Measurements from ENCODE around the gene C2CD4A. TPM values are rescaled to one million over a fixed set of nuclear protein-coding genes. Genes with fewer than 3 reads are reported as not detected.

C2CD4A gene
- polyA plus RNA-seq, 2 of the 4 experiments (the other 2 are of a cell fraction) = 0.32 TPM; not detected in 1

DNA sequence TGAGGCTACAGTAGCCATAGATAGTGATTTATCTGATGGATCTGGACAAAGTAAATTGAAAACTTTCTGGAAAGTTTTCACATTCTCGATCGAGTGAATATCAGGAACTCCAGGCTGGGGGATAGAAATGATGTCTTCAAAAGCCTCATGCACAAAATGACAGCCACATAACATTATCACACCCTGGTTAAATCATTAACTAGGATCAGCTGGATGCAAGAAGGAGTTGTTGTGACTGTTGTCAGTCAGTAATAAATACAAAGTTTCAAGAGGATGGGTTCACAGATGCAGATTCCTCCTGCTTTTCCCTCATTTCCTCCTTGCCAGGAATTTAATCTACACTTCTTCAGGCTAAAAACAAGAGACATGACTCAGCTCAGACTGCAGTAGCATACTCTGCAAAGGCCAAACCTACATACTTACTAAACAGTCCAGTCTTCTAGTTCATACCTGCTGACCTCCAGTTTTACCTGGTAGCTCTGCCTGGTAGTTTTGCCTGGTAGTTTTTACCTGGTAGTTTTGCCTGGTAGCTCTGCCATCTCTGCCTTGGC is 40.9 kb downstream of the C2CD4A start:
- FAIRE-seq = no peak
- Histone ChIP-seq H3K4me1 (peaks cover 48% of the 10 kb centered on the region), H3K4me2 (peak overlapping the region; percentile 22), H3K27ac (peak overlapping the region; percentile 24 to 27; a peak in 2 of 6 replicates), H3K4me3 (no peak overlapping the region), H3K9me3 (no peaks in the 10 kb centered on the region)
- CTCF ChIA-PET = interaction anchor here (0.6 to 2.5 kb wide), 9 partner anchors 9 to 273 kb away, joined by 3 to 9 read pairs (median 4); no protein-coding TSS in a partner anchor
- 72% methylated on average over 2 of the region's 2 CpGs for WGBS (ENCODE audit: missing lambda C conversion rate)
- TF ChIP-seq FOXS1 (CRISPR knock-in tag; IDR thresholded peaks at IDR 0.05) (no peak), JUN (IDR thresholded peaks at IDR 0.05) (no peak), HOXA7 (CRISPR knock-in tag; IDR thresholded peaks at IDR 0.05) (no peak), RFX5 (IDR thresholded peaks at IDR 0.05) (no peak), RNF2 (IDR thresholded peaks at IDR 0.05; ENCODE audit: borderline replicate concordance, low read depth) (no peak), ZC3H11A (IDR thresholded peaks at IDR 0.05) (no peak), KDM1A (IDR thresholded peaks at IDR 0.05; ENCODE audit: low read depth) (no peak), CBX2 (IDR thresholded peaks at IDR 0.05; ENCODE audit: borderline replicate concordance, low read depth) (no peak), RCOR1 (IDR thresholded peaks at IDR 0.05; ENCODE audit: low read depth, low read length) (no peak)
- ATAC-seq = peak in 1 of 2 experiments; percentile 21; a peak in 1 of 6 replicates
- peak in 1 of 2 experiments; percentile 26 for DNase-seq (ENCODE audit: low read depth in 1 of 2, low spot score in 1 of 2)
- POLR2A ChIA-PET = no interaction called here

GRCh38 chr15:62108411-62108810 is 41.6 kb downstream of the C2CD4A start:
- no peaks in the 10 kb centered on the region for H3K9me3 ChIP-seq
- ChIA-PET CTCF (interaction anchor here (0.8 to 2.5 kb wide), 7 partner anchors 10 to 274 kb away, joined by 3 to 9 read pairs (median 4); partner anchors contain the start of gene VPS13C), POLR2A (no interaction called here)
- H3K4me1 ChIP-seq = peaks cover 55% of the 10 kb centered on the region
- TF ChIP-seq TFCP2L1 (CRISPR knock-in tag; IDR thresholded peaks at IDR 0.05) = no peak
- TF ChIP-seq, protein P1, sequence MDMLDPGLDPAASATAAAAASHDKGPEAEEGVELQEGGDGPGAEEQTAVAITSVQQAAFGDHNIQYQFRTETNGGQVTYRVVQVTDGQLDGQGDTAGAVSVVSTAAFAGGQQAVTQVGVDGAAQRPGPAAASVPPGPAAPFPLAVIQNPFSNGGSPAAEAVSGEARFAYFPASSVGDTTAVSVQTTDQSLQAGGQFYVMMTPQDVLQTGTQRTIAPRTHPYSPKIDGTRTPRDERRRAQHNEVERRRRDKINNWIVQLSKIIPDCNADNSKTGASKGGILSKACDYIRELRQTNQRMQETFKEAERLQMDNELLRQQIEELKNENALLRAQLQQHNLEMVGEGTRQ (IDR thresholded peaks at IDR 0.05) = no peak
- ATAC-seq (no peak), DNase-seq (ENCODE audit: low read depth in 1 of 2, low spot score in 1 of 2) (no peak), FAIRE-seq (no peak)
- H3K4me2 ChIP-seq = peak overlapping the region; percentile 22; the same call in 1 of the 3 replicates
- H3K27ac ChIP-seq = peak overlapping the region in 1 of 2 experiments; percentile 24; a peak in 2 of 6 replicates
- H3K4me3 ChIP-seq = no peak overlapping the region
- 68% methylated on average over 2 of the region's 2 CpGs for WGBS (ENCODE audit: missing lambda C conversion rate)

DNA sequence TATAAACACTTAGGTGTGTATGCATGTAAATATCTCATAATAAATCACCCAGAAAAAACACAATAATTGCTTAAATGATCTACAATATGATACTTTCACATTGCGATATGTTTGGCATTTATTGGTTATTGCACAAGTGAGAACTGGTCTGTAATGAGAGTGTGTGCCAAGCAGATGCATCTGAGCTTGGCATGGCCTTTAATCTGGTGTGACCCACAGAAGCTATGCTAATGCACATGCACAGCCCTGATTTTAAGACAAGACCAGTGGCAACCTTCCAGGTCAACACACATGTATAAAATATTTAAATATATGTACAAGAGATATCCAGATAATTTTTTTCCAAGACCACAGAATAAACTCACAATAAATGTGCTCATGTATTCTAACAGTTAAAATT is 42.7 kb downstream of the C2CD4A start:
- 93% methylated on average over 1 of the region's 1 CpG for WGBS (ENCODE audit: missing lambda C conversion rate)
- Histone ChIP-seq H3K27ac (peak overlapping the region in 1 of 2 experiments; percentile 81; a peak in 1 of 6 replicates), H3K4me2 (peak overlapping the region; percentile 59; the same call in 2 of the 3 replicates), H3K4me1 (peaks cover 59% of the 10 kb centered on the region), H3K4me3 (no peak overlapping the region), H3K9me3 (no peaks in the 10 kb centered on the region)
- POLR2A ChIA-PET = interaction anchor here (0.9 kb wide), 1 partner anchor 15 kb away, joined by 4 read pairs; no protein-coding TSS in a partner anchor
- DNase-seq (ENCODE audit: low read depth in 1 of 2, low spot score in 1 of 2) (no peak), FAIRE-seq (no peak), ATAC-seq (no peak)
- TF ChIP-seq, protein P2, sequence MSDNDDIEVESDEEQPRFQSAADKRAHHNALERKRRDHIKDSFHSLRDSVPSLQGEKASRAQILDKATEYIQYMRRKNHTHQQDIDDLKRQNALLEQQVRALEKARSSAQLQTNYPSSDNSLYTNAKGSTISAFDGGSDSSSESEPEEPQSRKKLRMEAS (IDR thresholded peaks at IDR 0.05) = no peak
- no peak for TF ChIP-seq NR3C1 (IDR thresholded peaks at IDR 0.05)
- TF ChIP-seq BHLHE40 (IDR thresholded peaks at IDR 0.05; ENCODE audit: low read depth, low read length) = no peak
- no peak for TF ChIP-seq PHF8 (IDR thresholded peaks at IDR 0.05; ENCODE audit: borderline replicate concordance, low read depth)
- TF ChIP-seq CBX8 (IDR thresholded peaks at IDR 0.05) = no peak
- no peak for TF ChIP-seq SREBF2 (IDR thresholded peaks at IDR 0.05)
- TF ChIP-seq, protein P3, sequence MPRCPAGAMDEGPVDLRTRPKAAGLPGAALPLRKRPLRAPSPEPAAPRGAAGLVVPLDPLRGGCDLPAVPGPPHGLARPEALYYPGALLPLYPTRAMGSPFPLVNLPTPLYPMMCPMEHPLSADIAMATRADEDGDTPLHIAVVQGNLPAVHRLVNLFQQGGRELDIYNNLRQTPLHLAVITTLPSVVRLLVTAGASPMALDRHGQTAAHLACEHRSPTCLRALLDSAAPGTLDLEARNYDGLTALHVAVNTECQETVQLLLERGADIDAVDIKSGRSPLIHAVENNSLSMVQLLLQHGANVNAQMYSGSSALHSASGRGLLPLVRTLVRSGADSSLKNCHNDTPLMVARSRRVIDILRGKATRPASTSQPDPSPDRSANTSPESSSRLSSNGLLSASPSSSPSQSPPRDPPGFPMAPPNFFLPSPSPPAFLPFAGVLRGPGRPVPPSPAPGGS (IDR thresholded peaks at IDR 0.05) = no peak
- TF ChIP-seq NPAS2 (CRISPR knock-in tag; IDR thresholded peaks at IDR 0.05; ENCODE audit: borderline replicate concordance) = no peak
- TF ChIP-seq RAD21 (conservative IDR thresholded peaks at IDR 0.05 in 1 of 2, IDR thresholded peaks at IDR 0.05 in 1 of 2) = no peak
- TF ChIP-seq PBX3 (IDR thresholded peaks at IDR 0.05) = no peak
- no peak for TF ChIP-seq FOSL2 (IDR thresholded peaks at IDR 0.05)
- no peak for TF ChIP-seq FOSL2 (CRISPR knock-in tag; IDR thresholded peaks at IDR 0.05)
- no peak for TF ChIP-seq MYC (IDR thresholded peaks at IDR 0.05; ENCODE audit: borderline replicate concordance, low read length)
- no peak for TF ChIP-seq FOXS1 (CRISPR knock-in tag; IDR thresholded peaks at IDR 0.05)
- no peak for TF ChIP-seq ESRRA (IDR thresholded peaks at IDR 0.05; ENCODE audit: borderline replicate concordance, low read length)
- TF ChIP-seq CHD4 (IDR thresholded peaks at IDR 0.05; ENCODE audit: borderline replicate concordance) = no peak
- no peak for TF ChIP-seq EP300 (IDR thresholded peaks at IDR 0.05)
- CTCF ChIA-PET = interaction anchor here (1.6 to 2.0 kb wide), 3 partner anchors 10 to 38 kb away, joined by 3 to 6 read pairs (median 6); no protein-coding TSS in a partner anchor
